Right atrium auricular region (tissue), 2 donors: ENCODE measurements around the gene RBMS1. TPM values are rescaled to one million over a fixed set of nuclear protein-coding genes. Genes with fewer than 3 reads are reported as not detected.

ENCODE experiments used
- DNase-seq: peaks from one replicate; pipeline ENCODE4 v3.0.0-alpha.2; 2019; ENCODE audit warnings: low spot score
- H3K27ac ChIP-seq, 2 donors: fragments of 200-600 bp; sonication (generic); 1 replicate in 1 of 2; 2 replicates in 1 of 2; pipeline ENCODE4 v1.5.1; 2016 to 2019
- H3K27me3 ChIP-seq, 2 donors: fragments of 200-600 bp; sonication (generic); one replicate each; pipeline versions ENCODE4 v1.5.1 to v1.6.0; 2017 to 2019
- H3K36me3 ChIP-seq: fragments of 200-600 bp; sonication (generic); one replicate; pipeline ENCODE4 v1.5.1; 2016
- H3K4me1 ChIP-seq, 2 donors: fragments of 200-600 bp; sonication (generic); one replicate each; pipeline versions ENCODE4 v1.5.1 to v1.6.0; 2017 to 2019
- H3K4me3 ChIP-seq, 2 donors: fragments of 200-600 bp; sonication (generic); 1 replicate in 1 of 2; 2 replicates in 1 of 2; pipeline ENCODE4 v1.5.1; 2017 to 2019; ENCODE audit warnings: mild to moderate bottlenecking in 1 of 2, moderate library complexity in 1 of 2
- H3K9me3 ChIP-seq, 2 donors: fragments of 200-600 bp; sonication (generic); one replicate each; pipeline ENCODE4 v1.5.1; 2019
- total RNA-seq, 2 donors: library from RNA; depleted of rRNA; stranded (reverse); fragments of >200 nt; gene quantifications; one replicate each; pipeline ENCODE4 v1.1.0, GENCODE V29; 2016
- TF ChIP-seq, protein P1 (sequence below), 2 donors: fragments of 200-600 bp; sonication (generic); IDR thresholded peaks; one replicate each; pipeline ENCODE4 v1.5.1; 2019; ENCODE audit warnings: antibody characterized with exemption in 2 of 2

RBMS1 gene
- total RNA-seq, 2 donors from 2014 or later = 52.3 to 57.0 TPM

DNA sequence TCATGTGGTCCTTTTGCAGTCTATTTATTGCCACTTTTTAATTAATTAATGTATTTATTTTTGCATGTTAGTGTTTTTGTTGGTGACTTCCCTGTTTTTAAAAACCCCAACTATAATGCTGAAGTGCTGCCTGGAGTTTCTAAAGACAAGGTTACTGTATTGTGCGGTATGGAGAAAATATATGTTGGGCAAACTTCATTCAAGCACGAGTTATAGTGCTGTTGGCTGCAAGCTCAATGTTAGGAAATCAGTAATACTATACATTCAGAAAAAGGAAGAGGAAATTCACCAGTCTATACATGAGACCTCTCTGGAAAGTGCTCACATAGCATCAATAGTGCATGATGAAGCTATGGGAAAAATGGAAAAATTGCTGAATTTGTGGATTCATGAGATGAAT is 15.4 kb upstream of the RBMS1 start:
- H3K4me1 ChIP-seq = no peaks in the 10 kb centered on the region
- TF ChIP-seq, protein P1, sequence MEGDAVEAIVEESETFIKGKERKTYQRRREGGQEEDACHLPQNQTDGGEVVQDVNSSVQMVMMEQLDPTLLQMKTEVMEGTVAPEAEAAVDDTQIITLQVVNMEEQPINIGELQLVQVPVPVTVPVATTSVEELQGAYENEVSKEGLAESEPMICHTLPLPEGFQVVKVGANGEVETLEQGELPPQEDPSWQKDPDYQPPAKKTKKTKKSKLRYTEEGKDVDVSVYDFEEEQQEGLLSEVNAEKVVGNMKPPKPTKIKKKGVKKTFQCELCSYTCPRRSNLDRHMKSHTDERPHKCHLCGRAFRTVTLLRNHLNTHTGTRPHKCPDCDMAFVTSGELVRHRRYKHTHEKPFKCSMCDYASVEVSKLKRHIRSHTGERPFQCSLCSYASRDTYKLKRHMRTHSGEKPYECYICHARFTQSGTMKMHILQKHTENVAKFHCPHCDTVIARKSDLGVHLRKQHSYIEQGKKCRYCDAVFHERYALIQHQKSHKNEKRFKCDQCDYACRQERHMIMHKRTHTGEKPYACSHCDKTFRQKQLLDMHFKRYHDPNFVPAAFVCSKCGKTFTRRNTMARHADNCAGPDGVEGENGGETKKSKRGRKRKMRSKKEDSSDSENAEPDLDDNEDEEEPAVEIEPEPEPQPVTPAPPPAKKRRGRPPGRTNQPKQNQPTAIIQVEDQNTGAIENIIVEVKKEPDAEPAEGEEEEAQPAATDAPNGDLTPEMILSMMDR (IDR thresholded peaks at IDR 0.05) = no peak
- H3K4me3 ChIP-seq = no peak overlapping the region
- no peaks in the 10 kb centered on the region for H3K27me3 ChIP-seq
- H3K36me3 ChIP-seq = no peaks in the 10 kb centered on the region
- no peaks in the 10 kb centered on the region for H3K9me3 ChIP-seq
- H3K27ac ChIP-seq = no peak overlapping the region
- no peak for DNase-seq

DNA sequence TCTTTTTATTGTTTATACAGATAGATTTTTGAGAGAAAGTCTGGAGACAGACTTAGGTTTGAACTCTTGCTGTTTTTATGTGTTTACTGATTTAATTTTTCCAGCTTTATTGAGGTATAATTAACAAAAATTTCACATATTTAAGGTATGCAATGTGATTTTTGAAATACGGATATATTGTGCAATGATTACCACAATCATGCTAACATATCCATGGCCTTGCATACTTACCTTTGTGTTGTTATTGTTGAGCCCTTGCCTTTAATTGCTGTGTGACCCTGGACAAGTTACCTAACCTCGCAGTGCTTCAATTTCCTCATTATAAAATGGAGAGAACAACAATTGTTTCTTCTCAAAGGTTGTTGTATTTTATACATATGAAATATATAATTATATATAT is 13.9 kb upstream of the RBMS1 start:
- no peaks in the 10 kb centered on the region for H3K27me3 ChIP-seq

DNA sequence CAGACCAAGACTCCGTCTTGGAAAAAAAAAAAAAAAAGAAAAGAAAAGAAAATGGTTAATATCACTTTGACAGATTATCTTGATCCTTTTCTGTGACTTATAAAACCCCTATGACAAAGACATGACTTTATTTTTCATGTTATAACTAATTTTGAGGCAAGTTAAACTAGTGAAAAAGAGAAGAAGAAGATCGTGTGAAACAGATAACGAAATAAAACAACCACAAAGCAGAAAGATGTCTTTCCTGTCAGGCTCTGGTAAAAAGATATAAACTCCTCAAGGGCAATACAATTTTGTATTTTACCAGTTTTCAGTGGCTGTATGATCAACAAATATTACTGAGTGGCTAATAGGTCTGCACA is 13.4 kb upstream of the RBMS1 start:
- H3K27ac ChIP-seq = no peak overlapping the region
- H3K9me3 ChIP-seq = no peaks in the 10 kb centered on the region
- DNase-seq = no peak
- no peaks in the 10 kb centered on the region for H3K36me3 ChIP-seq
- TF ChIP-seq, protein P1 (IDR thresholded peaks at IDR 0.05) = no peak
- no peaks in the 10 kb centered on the region for H3K27me3 ChIP-seq
- no peaks in the 10 kb centered on the region for H3K4me1 ChIP-seq
- H3K4me3 ChIP-seq = no peak overlapping the region

More for the DNA sequence above, 13.9 kb upstream of the RBMS1 start:
- H3K4me3 ChIP-seq = no peak overlapping the region
- no peak for DNase-seq
- no peaks in the 10 kb centered on the region for H3K9me3 ChIP-seq
- no peaks in the 10 kb centered on the region for H3K36me3 ChIP-seq
- TF ChIP-seq, protein P1 (IDR thresholded peaks at IDR 0.05) = no peak
- no peaks in the 10 kb centered on the region for H3K4me1 ChIP-seq
- no peak overlapping the region for H3K27ac ChIP-seq

DNA sequence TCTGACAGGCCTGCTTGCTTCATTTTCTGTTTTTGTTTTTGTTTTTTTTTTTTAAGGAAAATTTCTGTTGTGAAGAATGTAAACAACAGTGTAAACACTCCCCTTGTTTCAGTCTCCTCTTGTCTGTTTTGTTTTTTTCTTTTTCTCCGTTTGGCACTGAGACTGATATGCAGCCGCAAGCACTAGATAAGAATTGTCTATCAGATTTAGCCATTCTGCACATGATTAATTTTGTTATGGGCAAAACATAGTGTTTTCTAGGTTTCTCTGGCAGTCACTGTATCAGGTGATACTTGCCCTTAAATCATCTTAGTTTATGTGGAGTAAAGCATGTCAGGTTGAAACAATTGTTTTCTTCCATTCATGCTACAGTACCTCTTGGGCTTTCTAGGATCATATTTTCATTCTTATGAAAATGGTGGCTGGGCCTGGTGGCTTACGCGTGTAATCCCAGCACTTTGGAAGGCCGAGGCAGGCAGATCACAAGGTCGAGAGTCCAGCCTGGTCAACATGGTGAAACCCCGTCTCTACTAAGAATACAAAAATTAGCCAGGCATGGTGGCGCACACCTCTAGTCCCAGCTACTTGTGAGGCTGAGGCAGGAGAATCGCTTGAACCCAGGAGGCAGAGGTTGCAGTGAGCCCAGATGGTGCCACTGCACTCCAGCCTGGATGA is 12.9 kb upstream of the RBMS1 start:
- H3K4me1 ChIP-seq = no peaks in the 10 kb centered on the region
- H3K9me3 ChIP-seq = no peaks in the 10 kb centered on the region
- H3K27me3 ChIP-seq = no peaks in the 10 kb centered on the region
- TF ChIP-seq, protein P1 (IDR thresholded peaks at IDR 0.05) = no peak
- H3K36me3 ChIP-seq = no peaks in the 10 kb centered on the region
- no peak for DNase-seq
- H3K27ac ChIP-seq = no peak overlapping the region
- H3K4me3 ChIP-seq = no peak overlapping the region

DNA sequence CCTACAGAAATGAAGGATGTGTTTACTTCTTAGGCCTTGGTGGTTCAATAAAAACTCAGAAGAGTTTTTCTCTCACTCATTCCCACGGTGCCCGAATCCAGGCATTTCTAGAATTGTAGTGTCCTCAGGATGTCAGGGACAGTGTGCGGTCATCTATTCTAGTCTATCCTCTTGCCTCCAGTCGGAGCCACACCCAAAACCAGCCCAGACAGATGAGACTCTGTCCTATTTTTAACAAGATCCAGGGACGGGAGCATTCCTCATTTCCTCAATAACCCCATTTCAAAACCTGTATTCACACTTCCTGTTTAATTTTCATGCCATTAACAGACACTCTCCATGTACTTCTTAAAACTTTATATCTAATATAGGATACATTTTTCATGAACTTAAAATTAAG is 11.6 kb upstream of the RBMS1 start:
- Histone ChIP-seq H3K27ac (peak overlapping the region in 1 of 2 donors; percentile 38), H3K36me3 (no peaks in the 10 kb centered on the region)

More for the DNA sequence above, 11.6 kb upstream of the RBMS1 start:
- DNase-seq = no peak
- Histone ChIP-seq H3K4me1 (no peaks in the 10 kb centered on the region), H3K4me3 (no peak overlapping the region), H3K9me3 (no peaks in the 10 kb centered on the region), H3K27me3 (no peaks in the 10 kb centered on the region)
- TF ChIP-seq, protein P1 (IDR thresholded peaks at IDR 0.05) = no peak
